HG03460 (cell line): ENCODE measurements around the gene CNMD.

Source experiments
- ATAC-seq: cut with Tn5 transposase; IDR thresholded peaks from one replicate; pipeline ENCODE4 v1.9.1; 2021; ENCODE audit not compliant: unreplicated experiment

CNMD gene

GRCh38 chr13:52739468-52740071 lies at the start of gene CNMD:
CNMD (minus strand) TSS chr13:52739820; CDS start chr13:52739701, 119 bp downstream.
- no peak for ATAC-seq

- no peak for ATAC-seq
Measured at GRCh38 chr13:52788011-52788410, 48.4 kb upstream of the CNMD start.

- ATAC-seq, result no peak
Measured at GRCh38 chr13:52787235-52787634, 47.6 kb upstream of the CNMD start.

- ATAC-seq, result no peak
Measured at GRCh38 chr13:52786766-52787165, 47.1 kb upstream of the CNMD start.

GRCh38 chr13:52785739-52786138 lies 46.1 kb upstream of the CNMD start:
- ATAC-seq, result no peak

GRCh38 chr13:52784591-52785340 lies 45.1 kb upstream of the CNMD start:
- no peak for ATAC-seq

- ATAC-seq, result no peak
Measured at GRCh38 chr13:52783943-52784342, 44.3 kb upstream of the CNMD start.

- ATAC-seq, result no peak
Measured at GRCh38 chr13:52782471-52783448, 43.1 kb upstream of the CNMD start.

- ATAC-seq, result no peak
Measured at GRCh38 chr13:52780611-52781010, 41.0 kb upstream of the CNMD start.

GRCh38 chr13:52780092-52780491 lies 40.5 kb upstream of the CNMD start:
- ATAC-seq, result no peak

GRCh38 chr13:52779103-52779502 lies 39.5 kb upstream of the CNMD start:
- ATAC-seq, result no peak

- no peak for ATAC-seq
Measured at GRCh38 chr13:52776726-52777125, 37.1 kb upstream of the CNMD start.

- no peak for ATAC-seq
Measured at GRCh38 chr13:52775511-52775910, 35.9 kb upstream of the CNMD start.

GRCh38 chr13:52767949-52768516 lies 28.4 kb upstream of the CNMD start:
- no peak for ATAC-seq

- ATAC-seq, result no peak
Measured at GRCh38 chr13:52765611-52766390, 26.2 kb upstream of the CNMD start.

GRCh38 chr13:52760077-52760476 lies 20.5 kb upstream of the CNMD start:
- ATAC-seq, result no peak

- ATAC-seq, result no peak
Measured at GRCh38 chr13:52758114-52758513, 18.5 kb upstream of the CNMD start.

- no peak for ATAC-seq
Measured at GRCh38 chr13:52751196-52751595, 11.6 kb upstream of the CNMD start.

- no peak for ATAC-seq
Measured at GRCh38 chr13:52750713-52751112, 11.1 kb upstream of the CNMD start.

- ATAC-seq, result no peak
Measured at GRCh38 chr13:52749419-52749818, 9.8 kb upstream of the CNMD start.
